ENCODE results near the gene CBX6.
A peak's percentile ranks its signal among the peaks of the same experiment; 100 is the strongest.

Gene CBX6

GRCh38 chr22:38840129-38840528 lies 31.9 kb downstream of the CBX6 start:
- DNase-seq (ENCODE audit: low read depth), result no peak

- no peak for DNase-seq (ENCODE audit: low read depth)
Observed at GRCh38 chr22:38839686-38840085, 32.3 kb downstream of the CBX6 start.

GRCh38 chr22:38837414-38837928 lies 34.5 kb downstream of the CBX6 start:
- DNase-seq (ENCODE audit: low read depth), result no peak

GRCh38 chr22:38835888-38836301 lies 36.1 kb downstream of the CBX6 start:
- DNase-seq (ENCODE audit: low read depth), result peak; percentile 66

- no peak for DNase-seq (ENCODE audit: low read depth)
Observed at GRCh38 chr22:38834991-38835390, 37.0 kb downstream of the CBX6 start.

- DNase-seq (ENCODE audit: low read depth), result no peak
Observed at GRCh38 chr22:38834215-38834953, 37.6 kb downstream of the CBX6 start.

- no peak for DNase-seq (ENCODE audit: low read depth)
Observed at GRCh38 chr22:38833061-38833460, 39.0 kb downstream of the CBX6 start.

GRCh38 chr22:38832005-38832978 lies 39.7 kb downstream of the CBX6 start:
- no peak for DNase-seq (ENCODE audit: low read depth)

- DNase-seq (ENCODE audit: low read depth), result peak; percentile 78
Observed at GRCh38 chr22:38831166-38831945, 40.7 kb downstream of the CBX6 start.

- DNase-seq (ENCODE audit: low read depth), result no peak
Observed at GRCh38 chr22:38830845-38831108, 41.2 kb downstream of the CBX6 start.

- DNase-seq (ENCODE audit: low read depth), result no peak
Observed at GRCh38 chr22:38830026-38830844, 41.8 kb downstream of the CBX6 start.

GRCh38 chr22:38829485-38829884 lies 42.5 kb downstream of the CBX6 start:
- DNase-seq (ENCODE audit: low read depth), result no peak

- no peak for DNase-seq (ENCODE audit: low read depth)
Observed at GRCh38 chr22:38828616-38829205, 43.3 kb downstream of the CBX6 start.

- no peak for DNase-seq (ENCODE audit: low read depth)
Observed at GRCh38 chr22:38828191-38828590, 43.8 kb downstream of the CBX6 start.

- no peak for DNase-seq (ENCODE audit: low read depth)
Observed at GRCh38 chr22:38827510-38827909, 44.5 kb downstream of the CBX6 start.

GRCh38 chr22:38826801-38827200 lies 45.2 kb downstream of the CBX6 start:
- no peak for DNase-seq (ENCODE audit: low read depth)

GRCh38 chr22:38826386-38826785 lies 45.6 kb downstream of the CBX6 start:
- DNase-seq (ENCODE audit: low read depth), result no peak

GRCh38 chr22:38824585-38824984 lies 47.4 kb downstream of the CBX6 start:
- peak; percentile 81 for DNase-seq (ENCODE audit: low read depth)

GRCh38 chr22:38823637-38824036 lies 48.4 kb downstream of the CBX6 start:
- DNase-seq (ENCODE audit: low read depth), result no peak

GRCh38 chr22:38823076-38823475 lies 48.9 kb downstream of the CBX6 start:
- DNase-seq (ENCODE audit: low read depth), result no peak

- DNase-seq (ENCODE audit: low read depth), result no peak
Observed at GRCh38 chr22:38820020-38820419, 52.0 kb downstream of the CBX6 start.

Data from EH (cell line).